IMR-90 (cell line): ENCODE data around the gene HOXC6. TPM values are rescaled to one million over a fixed set of nuclear protein-coding genes. Genes with fewer than 3 reads are reported as not detected.

Experiments
- ATAC-seq: fragments of 200-7000 bp; cut with Tn5 transposase; 2 replicates; pipeline ENCODE4 v1.9.1; 2020; ENCODE audit warnings: low read depth, mild to moderate bottlenecking, moderate library complexity
- BruUV-seq: library from RNA; stranded (reverse); fragments of 400-500 nt; replicated peaks from 2 replicates; lab custom pipeline; 2021; lab: Mats Ljungman, UMichigan
- CTCF ChIA-PET: fragments of 300-600 bp; formaldehyde crosslinking; extraction: SDS; loops from one replicate; lab custom pipeline; 2021; ENCODE audit warnings: antibody characterized with exemption; lab: Yijun Ruan, JAX
- POLR2A ChIA-PET: fragments of 300-600 bp; sonication (Branson Sonifier 250); formaldehyde crosslinking; loops from one replicate; lab custom pipeline; 2022; ENCODE audit warnings: antibody characterized with exemption; ENCODE audit not compliant: unreplicated experiment; lab: Charles Lee
- DNase-seq: peaks from one replicate; pipeline ENCODE4 v3.0.0; 2013
- H2AFZ ChIP-seq: replicated peaks from 2 replicates; pipeline ENCODE3; 2013; ENCODE audit warnings: low read length, mild to moderate bottlenecking; ENCODE audit not compliant: poor library complexity
- H2AK5ac ChIP-seq: 2 replicates; pipeline ENCODE4 v1.6.1; 2013; ENCODE audit warnings: low read depth, low read length, inconsistent platforms
- H2AK9ac ChIP-seq: replicated peaks from 2 replicates; pipeline ENCODE3; 2013; ENCODE audit warnings: mild to moderate bottlenecking, low read depth, low read length, moderate library complexity; ENCODE audit not compliant: poor library complexity
- H2BK120ac ChIP-seq: 2 replicates; pipeline ENCODE4 v1.6.1; 2013; ENCODE audit warnings: low read depth, low read length, inconsistent platforms
- H2BK15ac ChIP-seq: 3 replicates; pipeline ENCODE4 v1.6.1; 2013; ENCODE audit warnings: low read depth, low read length, inconsistent platforms
- H2BK20ac ChIP-seq: 2 replicates; pipeline ENCODE4 v1.6.1; 2013; ENCODE audit warnings: low read depth, mild to moderate bottlenecking, inconsistent platforms, low read length, moderate library complexity
- H2BK5ac ChIP-seq: 2 replicates; pipeline ENCODE4 v1.6.1; 2013; ENCODE audit warnings: mild to moderate bottlenecking, low read depth, low read length, inconsistent platforms; ENCODE audit not compliant: poor library complexity, severe bottlenecking
- H3K14ac ChIP-seq: replicated peaks from 2 replicates; pipeline ENCODE4 v1.6.1; 2013; ENCODE audit warnings: low read depth, low read length, inconsistent platforms
- H3K18ac ChIP-seq: 2 replicates; pipeline ENCODE4 v1.6.1; 2013; ENCODE audit warnings: low read depth, low read length, control low read depth
- H3K23ac ChIP-seq: 2 replicates; pipeline ENCODE4 v1.6.1; 2013; ENCODE audit warnings: low read depth, low read length, inconsistent platforms
- H3K27ac ChIP-seq: 2 replicates; pipeline ENCODE4 v1.5.1; 2013; ENCODE audit warnings: mild to moderate bottlenecking, control low read depth, low read length; ENCODE audit not compliant: insufficient read depth
- H3K27me3 ChIP-seq: 2 replicates; pipeline ENCODE4 v1.6.1; 2013; ENCODE audit warnings: low read length; ENCODE audit not compliant: control insufficient read depth, insufficient read depth
- H3K36me3 ChIP-seq: 2 replicates; pipeline ENCODE4 v1.6.1; 2013; ENCODE audit warnings: low read length, mixed read lengths; ENCODE audit not compliant: control insufficient read depth, insufficient read depth
- H3K4ac ChIP-seq: 2 replicates; pipeline ENCODE4 v1.6.1; 2013; ENCODE audit warnings: low read depth, low read length, inconsistent platforms
- H3K4me1 ChIP-seq: 2 replicates; pipeline ENCODE4 v1.6.1; 2013; ENCODE audit warnings: low read length, mixed read lengths; ENCODE audit not compliant: control insufficient read depth, insufficient read depth
- H3K4me2 ChIP-seq: 2 replicates; pipeline ENCODE4 v1.6.1; 2013; ENCODE audit warnings: low read depth, mild to moderate bottlenecking, control low read depth, low read length, moderate library complexity
- H3K4me3 ChIP-seq: 2 replicates; pipeline ENCODE4 v1.5.1; 2013; ENCODE audit warnings: low read depth, mild to moderate bottlenecking, control low read depth, low read length, moderate library complexity; ENCODE audit not compliant: insufficient read depth
- H3K56ac ChIP-seq: 2 replicates; pipeline ENCODE4 v1.6.1; 2013; ENCODE audit warnings: low read length, inconsistent platforms; ENCODE audit not compliant: insufficient read depth; ENCODE audit errors: extremely low read depth
- H3K79me1 ChIP-seq, 2 experiments: 2 replicates each; pipeline ENCODE4 v1.6.1; 2013; ENCODE audit warnings: low read length in 2 of 2, inconsistent platforms in 1 of 2, low read depth in 1 of 2
- H3K9ac ChIP-seq: 2 replicates; pipeline ENCODE4 v1.6.1; 2013; ENCODE audit warnings: low read depth, low read length, control low read depth
- H3K9me1 ChIP-seq: 2 replicates; pipeline ENCODE4 v1.6.1; 2013; ENCODE audit warnings: low read length, inconsistent platforms; ENCODE audit not compliant: insufficient read depth
- H3K9me3 ChIP-seq: 2 replicates; pipeline ENCODE4 v1.6.1; 2013; ENCODE audit warnings: low read length; ENCODE audit not compliant: control insufficient read depth, insufficient read depth
- H4K20me1 ChIP-seq: 2 replicates; pipeline ENCODE4 v1.6.1; 2013; ENCODE audit warnings: low read length, inconsistent platforms; ENCODE audit not compliant: insufficient read depth
- H4K5ac ChIP-seq: 2 replicates; pipeline ENCODE4 v1.6.1; 2013; ENCODE audit warnings: mild to moderate bottlenecking, low read depth, low read length, control low read depth
- H4K8ac ChIP-seq, 2 experiments: 2 replicates each; pipeline ENCODE4 v1.6.1; 2013; ENCODE audit warnings: low read depth in 2 of 2, low read length in 2 of 2, control low read depth in 1 of 2, inconsistent platforms in 1 of 2
- H4K91ac ChIP-seq: 2 replicates; pipeline ENCODE4 v1.6.1; 2013; ENCODE audit warnings: low read depth, low read length, inconsistent platforms; ENCODE audit not compliant: insufficient read depth
- CHD1 ChIP-seq: IDR thresholded peaks from 2 replicates; pipeline ENCODE4 v1.6.1; 2012; ENCODE audit warnings: low read depth, low read length, improper control_type of control experiment
- CTCF ChIP-seq: conservative IDR thresholded peaks from 2 replicates; pipeline ENCODE4 v1.5.1; 2012; ENCODE audit warnings: mild to moderate bottlenecking, low read depth, low read length, improper control_type of control experiment
- FOS ChIP-seq: fragments of 150-350 bp; IDR thresholded peaks from 2 replicates; pipeline ENCODE4 v1.6.1; 2016; ENCODE audit warnings: low read depth, low read length
- MAFK ChIP-seq: IDR thresholded peaks from 2 replicates; pipeline ENCODE4 v1.6.1; 2012; ENCODE audit warnings: low read depth, low read length, improper control_type of control experiment
- MAZ ChIP-seq: IDR thresholded peaks from 2 replicates; pipeline ENCODE4 v1.6.1; 2012; ENCODE audit warnings: low read depth, mild to moderate bottlenecking, low read length, improper control_type of control experiment, moderate library complexity, borderline replicate concordance
- NFE2L2 ChIP-seq: fragments of 150-350 bp; IDR thresholded peaks from 2 replicates; pipeline ENCODE4 v1.6.1; 2016; ENCODE audit warnings: low read depth, mild to moderate bottlenecking, low read length
- POLR2A ChIP-seq: IDR thresholded peaks from 2 replicates; pipeline ENCODE4 v1.6.1; 2012; ENCODE audit warnings: mild to moderate bottlenecking, low read depth, low read length
- RCOR1 ChIP-seq: IDR thresholded peaks from 2 replicates; pipeline ENCODE4 v1.6.1; 2012; ENCODE audit warnings: mild to moderate bottlenecking, low read length, improper control_type of control experiment; ENCODE audit not compliant: insufficient replicate concordance
- RFX5 ChIP-seq: IDR thresholded peaks from 2 replicates; pipeline ENCODE4 v1.8.0; 2012; ENCODE audit warnings: low read depth, mild to moderate bottlenecking, low read length, moderate library complexity
- USF2 ChIP-seq: fragments of 150-350 bp; IDR thresholded peaks from 2 replicates; pipeline ENCODE4 v1.6.1; 2017; ENCODE audit warnings: mild to moderate bottlenecking, antibody characterized with exemption, low read length, low read depth
- WGBS, 2 experiments: methylation state at CpG; one replicate each; pipeline versions ENCODE4 v1.1.5 to v1.1.7; 2013; ENCODE audit warnings: missing lambda C conversion rate in 2 of 2; ENCODE audit not compliant: insufficient read length in 1 of 2; ENCODE audit errors: extremely low coverage in 2 of 2; 5-methylcytosine and 5-hydroxymethylcytosine counted together
- dilution Hi-C: fragments of 300-500 bp; cut with HindIII; formaldehyde crosslinking; loops from one replicate; pipeline ENCODE4 v1.14.3; 2018; ENCODE audit warnings: low sequenced_read_pairs; ENCODE audit not compliant: unreplicated experiment
- in situ Hi-C: fragments of 300-500 bp; cut with MboI; formaldehyde crosslinking; loops from 3 replicates; pipeline ENCODE4 v1.14.3; 2019; ENCODE audit warnings: low sequenced_read_pairs, inconsistent platforms, mixed read lengths
- intact Hi-C: fragments of 100-400 bp; cut with micrococcal nuclease; formaldehyde crosslinking; loops from 2 replicates; pipeline ENCODE4 v1.10.0; 2022
- polyA plus RNA-seq, 3 experiments: library from polyadenylated mRNA; depleted of rRNA; stranded (reverse); fragments of >200 nt; gene quantifications; 2 replicates each; pipeline ENCODE4 v1.2.3, GENCODE V29; 2012; ENCODE audit warnings: low replicate concordance in 1 of 3
- total RNA-seq: library from RNA; depleted of rRNA; stranded (reverse); fragments of >200 nt; gene quantifications from 2 replicates; pipeline ENCODE4 v1.2.3, GENCODE V29; 2012

HOXC6 gene
- total and polyA plus RNA-seq, 2 of the 4 experiments (the other 2 are of a cell fraction), result 1.1 TPM; not detected in 1

GRCh38 chr12:53985994-53986685 is 42.1 kb upstream of the HOXC6 start:
- DNase-seq, result no peak
- no peak overlapping the region for H2BK120ac ChIP-seq
- no peak overlapping the region for H2BK20ac ChIP-seq
- intact Hi-C loops, result loop anchor here (5.0 kb wide), 1 partner anchor 219 kb away; no protein-coding TSS in a partner anchor
- H3K23ac ChIP-seq, result no peak overlapping the region
- no peak for TF ChIP-seq FOS
- TF ChIP-seq MAFK, result no peak
- no peak for TF ChIP-seq MAZ
- no peak for TF ChIP-seq CTCF
- no peak for TF ChIP-seq POLR2A
- TF ChIP-seq USF2, result no peak
- TF ChIP-seq CHD1, result no peak
- no peak for TF ChIP-seq RFX5
- no peak for TF ChIP-seq NFE2L2
- no peak for TF ChIP-seq RCOR1
- H3K79me1 ChIP-seq, result no peaks in the 10 kb centered on the region
- BruUV-seq, result no TSS peak
- in situ Hi-C loops, result no loop called here
- no peak overlapping the region for H2AFZ ChIP-seq
- POLR2A ChIA-PET, result interaction anchor here (0.6 kb wide), 1 partner anchor 249 kb away, joined by 3 read pairs; no protein-coding TSS in a partner anchor
- no peak overlapping the region for H3K18ac ChIP-seq
- ATAC-seq, result no peak
- no peaks in the 10 kb centered on the region for H3K36me3 ChIP-seq
- no peak overlapping the region for H2BK5ac ChIP-seq
- H3K9me3 ChIP-seq, result peaks cover 5% of the 10 kb centered on the region
- CTCF ChIA-PET, result no interaction called here
- H4K5ac ChIP-seq, result no peak overlapping the region
- H3K4ac ChIP-seq, result no peak overlapping the region
- H3K56ac ChIP-seq, result no peak overlapping the region
- no peak overlapping the region for H2BK15ac ChIP-seq
- no peak overlapping the region for H3K9ac ChIP-seq
- H3K27me3 ChIP-seq, result peaks cover 96% of the 10 kb centered on the region
- WGBS, 2 experiments, result 0% methylated on average over 12 of the region's 50 CpGs; no CpG with 5 or more reads in 1 of the 2 experiments
- no peak overlapping the region for H3K4me3 ChIP-seq
- no peak overlapping the region for H4K8ac ChIP-seq
- H4K91ac ChIP-seq, result no peak overlapping the region
- no peaks in the 10 kb centered on the region for H3K9me1 ChIP-seq
- H4K20me1 ChIP-seq, result no peaks in the 10 kb centered on the region; the same call in 1 of the 2 replicates
- H3K4me2 ChIP-seq, result no peak overlapping the region
- dilution Hi-C loops, result no loop called here
- H2AK9ac ChIP-seq, result no peak overlapping the region
- no peak overlapping the region for H3K27ac ChIP-seq
- no peak overlapping the region for H2AK5ac ChIP-seq
- 0 out of 2 replicates have a peak, but pooled peaks cover 2% of the 10 kb centered on the region for H3K4me1 ChIP-seq
- no peak overlapping the region for H3K14ac ChIP-seq
